Upper lobe of left lung (tissue), 6 donors: ENCODE measurements around the gene ARG2. TPM values are rescaled to one million over a fixed set of nuclear protein-coding genes. Genes with fewer than 3 reads are reported as not detected.

Experiments
- ATAC-seq, 2 donors: fragments of 200-7000 bp; cut with Tn5 transposase; one replicate each; pipeline ENCODE4 v1.9.1; 2022; ENCODE audit warnings: mild to moderate bottlenecking in 2 of 2, moderate library complexity in 2 of 2; ENCODE audit not compliant: low FRiP score in 2 of 2
- DNase-seq, 2 donors: peaks; one replicate each; pipeline ENCODE4 v3.0.0-alpha.2; 2019 to 2020
- H3K27ac ChIP-seq, 4 donors: fragments of 200-600 bp; sonication (generic); one replicate each; pipeline ENCODE4 v1.5.1; 2016 to 2019
- H3K27me3 ChIP-seq, 4 donors: fragments of 200-600 bp; sonication (generic); one replicate each; pipeline ENCODE4 v1.5.1; 2017 to 2019
- H3K36me3 ChIP-seq, 4 donors: fragments of 200-600 bp; sonication (generic); one replicate each; pipeline ENCODE4 v1.5.1; 2016 to 2019
- H3K4me1 ChIP-seq, 4 donors: fragments of 200-600 bp; sonication (generic); one replicate each; pipeline ENCODE4 v1.5.1; 2018 to 2019
- H3K4me3 ChIP-seq, 4 donors: fragments of 200-600 bp; sonication (generic); one replicate each; pipeline ENCODE4 v1.5.1; 2017 to 2019; ENCODE audit warnings: mild to moderate bottlenecking in 2 of 4, moderate library complexity in 1 of 4
- H3K9me3 ChIP-seq, 4 donors: fragments of 200-600 bp; sonication (generic); one replicate each; pipeline ENCODE4 v1.5.1; 2018 to 2019
- CTCF ChIP-seq, 6 experiments: fragments of 450-650 bp in 4 of 6; fragments of 200-600 bp in 2 of 6; sonication (generic) in 2 of 6; IDR thresholded peaks; one replicate each; pipeline ENCODE4 v1.5.1; 2016 to 2019; ENCODE audit warnings: antibody characterized with exemption in 6 of 6
- EP300 ChIP-seq, 4 donors: sonication (generic); formaldehyde crosslinking; IDR thresholded peaks; one replicate each; pipeline ENCODE4 v1.5.1; 2017; ENCODE audit warnings: antibody characterized with exemption in 4 of 4, control low read depth in 2 of 4
- POLR2A ChIP-seq, 4 donors: fragments of 450-650 bp; IDR thresholded peaks; one replicate each; pipeline ENCODE4 v1.5.1; 2016 to 2017; ENCODE audit warnings: antibody characterized with exemption in 4 of 4, mild to moderate bottlenecking in 2 of 4
- POLR2AphosphoS5 ChIP-seq, 2 donors: sonication (generic); formaldehyde crosslinking; IDR thresholded peaks; one replicate each; pipeline ENCODE4 v1.5.1; 2017; ENCODE audit warnings: antibody characterized with exemption in 2 of 2
- WGBS, 2 donors: methylation state at CpG; one replicate each; pipeline ENCODE4 v1.1.5; 2017 to 2018; 5-methylcytosine and 5-hydroxymethylcytosine counted together
- total RNA-seq, 6 donors: library from RNA; depleted of rRNA in 4 of 6; stranded (reverse); fragments of >200 nt in 4 of 6; gene quantifications; one replicate each; pipeline versions ENCODE4 v1.1.0 to v1.2.1, GENCODE V29; 2016 to 2021
- donor health status: DM: no; HTN: no; CAD: no; lungs with moderate emphysema.
- donor health status: DM: no; HTN: yes; CAD: no; lungs with severe emphysema.

ARG2 gene
- total RNA-seq, 6 donors from 2014 or later: 1.1 to 11.7 (median 8.6) TPM; not detected in 1

GRCh38 chr14:67633451-67634147, 13.9 kb downstream of the ARG2 start:
- H3K9me3 ChIP-seq: no peaks in the 10 kb centered on the region
- no peaks in the 10 kb centered on the region for H3K4me1 ChIP-seq
- no peak overlapping the region for H3K27ac ChIP-seq
- ATAC-seq (no peak), DNase-seq (no peak)
- WGBS, 2 donors: 80 to 88% methylated on average over 5 of the region's 5 CpGs
- TF ChIP-seq POLR2A (IDR thresholded peaks at IDR 0.05) (no peak), CTCF (IDR thresholded peaks at IDR 0.05) (no peak), EP300 (IDR thresholded peaks at IDR 0.05) (no peak), POLR2AphosphoS5 (IDR thresholded peaks at IDR 0.05) (no peak)
- no peak overlapping the region for H3K4me3 ChIP-seq
- H3K36me3 ChIP-seq: no peaks in the 10 kb centered on the region
- no peaks in the 10 kb centered on the region for H3K27me3 ChIP-seq

- WGBS, 2 donors: 65 to 88% methylated on average over 3 of the region's 3 CpGs
- Histone ChIP-seq H3K4me3 (no peak overlapping the region), H3K27me3 (no peaks in the 10 kb centered on the region), H3K4me1 (no peaks in the 10 kb centered on the region), H3K27ac (no peak overlapping the region), H3K36me3 (no peaks in the 10 kb centered on the region), H3K9me3 (no peaks in the 10 kb centered on the region)
- ATAC-seq (no peak), DNase-seq (no peak)
- TF ChIP-seq CTCF (IDR thresholded peaks at IDR 0.05) (no peak), POLR2A (IDR thresholded peaks at IDR 0.05) (no peak), EP300 (IDR thresholded peaks at IDR 0.05) (no peak), POLR2AphosphoS5 (IDR thresholded peaks at IDR 0.05) (no peak)
Measured at GRCh38 chr14:67636361-67636919, 16.7 kb downstream of the ARG2 start.

GRCh38 chr14:67638642-67639041, 18.9 kb downstream of the ARG2 start:
- no peak for TF ChIP-seq EP300 (IDR thresholded peaks at IDR 0.05)
- TF ChIP-seq CTCF (IDR thresholded peaks at IDR 0.05): no peak
- no peak for TF ChIP-seq POLR2A (IDR thresholded peaks at IDR 0.05)
- TF ChIP-seq POLR2AphosphoS5 (IDR thresholded peaks at IDR 0.05): no peak
- ATAC-seq (no peak), DNase-seq (no peak)
- no peak overlapping the region for H3K4me3 ChIP-seq
- no peaks in the 10 kb centered on the region for H3K27me3 ChIP-seq
- H3K4me1 ChIP-seq: no peaks in the 10 kb centered on the region
- H3K9me3 ChIP-seq: no peaks in the 10 kb centered on the region
- no peaks in the 10 kb centered on the region for H3K36me3 ChIP-seq
- no peak overlapping the region for H3K27ac ChIP-seq
- 94 to 100% methylated on average over 3 of the region's 3 CpGs for whole genome bisulfite sequencing, 2 donors

- H3K27me3 ChIP-seq: no peaks in the 10 kb centered on the region
- 100% methylated on average over 1 of the region's 1 CpG for WGBS, 2 donors
- no peak for DNase-seq
- H3K27ac ChIP-seq: no peak overlapping the region
- H3K36me3 ChIP-seq: peaks cover 1 to 10% (median 5%) of the 10 kb centered on the region in 4 donors
- no peak for ATAC-seq
- H3K4me1 ChIP-seq: no peaks in the 10 kb centered on the region
- H3K9me3 ChIP-seq: no peaks in the 10 kb centered on the region
- no peak overlapping the region for H3K4me3 ChIP-seq
- TF ChIP-seq POLR2AphosphoS5 (IDR thresholded peaks at IDR 0.05) (no peak), EP300 (IDR thresholded peaks at IDR 0.05) (no peak), POLR2A (IDR thresholded peaks at IDR 0.05) (no peak), CTCF (IDR thresholded peaks at IDR 0.05) (no peak)
Measured at GRCh38 chr14:67641480-67641879, 21.8 kb downstream of the ARG2 start.
